GM20000 (cell line): ENCODE results near the gene ITPKC.
"Not testable (repeated sequence)": the region's sequence is repeated elsewhere in the genome, so short reads cannot be mapped to it uniquely, and the experiment has no call there.

Source experiments
- DNase-seq: peaks from one replicate; pipeline ENCODE4 v3.0.0; 2012; ENCODE audit warnings: low spot score
- TF ChIP-seq, protein P1 (sequence below): IDR thresholded peaks from 2 replicates; pipeline ENCODE4 v1.5.1; 2012; ENCODE audit warnings: mild to moderate bottlenecking, control low read depth; ENCODE audit errors: extremely low read depth, missing control alignments

Gene ITPKC

DNA sequence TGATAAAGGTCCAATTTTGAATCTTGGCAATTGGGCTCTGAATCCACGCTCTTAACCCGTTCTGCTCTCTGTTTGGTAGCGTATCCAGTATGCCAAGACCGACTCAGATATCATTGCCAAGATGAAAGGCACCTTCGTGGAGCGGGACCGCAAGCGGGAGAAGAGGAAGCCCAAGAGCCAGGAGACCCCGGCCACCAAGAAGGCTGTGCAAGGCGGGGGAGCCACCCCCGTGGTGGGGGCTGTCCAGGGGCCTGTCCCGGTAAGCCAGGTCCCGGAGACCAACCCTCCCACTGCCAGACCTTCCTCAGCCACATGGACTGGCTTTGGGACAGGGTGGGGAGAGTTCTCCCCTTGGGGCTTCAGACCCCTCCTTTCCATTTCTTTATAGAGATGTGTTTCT lies 42.4 kb downstream of the ITPKC start:
- TF ChIP-seq, protein P1, sequence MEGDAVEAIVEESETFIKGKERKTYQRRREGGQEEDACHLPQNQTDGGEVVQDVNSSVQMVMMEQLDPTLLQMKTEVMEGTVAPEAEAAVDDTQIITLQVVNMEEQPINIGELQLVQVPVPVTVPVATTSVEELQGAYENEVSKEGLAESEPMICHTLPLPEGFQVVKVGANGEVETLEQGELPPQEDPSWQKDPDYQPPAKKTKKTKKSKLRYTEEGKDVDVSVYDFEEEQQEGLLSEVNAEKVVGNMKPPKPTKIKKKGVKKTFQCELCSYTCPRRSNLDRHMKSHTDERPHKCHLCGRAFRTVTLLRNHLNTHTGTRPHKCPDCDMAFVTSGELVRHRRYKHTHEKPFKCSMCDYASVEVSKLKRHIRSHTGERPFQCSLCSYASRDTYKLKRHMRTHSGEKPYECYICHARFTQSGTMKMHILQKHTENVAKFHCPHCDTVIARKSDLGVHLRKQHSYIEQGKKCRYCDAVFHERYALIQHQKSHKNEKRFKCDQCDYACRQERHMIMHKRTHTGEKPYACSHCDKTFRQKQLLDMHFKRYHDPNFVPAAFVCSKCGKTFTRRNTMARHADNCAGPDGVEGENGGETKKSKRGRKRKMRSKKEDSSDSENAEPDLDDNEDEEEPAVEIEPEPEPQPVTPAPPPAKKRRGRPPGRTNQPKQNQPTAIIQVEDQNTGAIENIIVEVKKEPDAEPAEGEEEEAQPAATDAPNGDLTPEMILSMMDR, result no peak
- DNase-seq, result no peak

GRCh38 chr19:40762754-40763470 lies 46.0 kb downstream of the ITPKC start:
- DNase-seq, result no peak
- TF ChIP-seq, protein P1, result no peak

DNA sequence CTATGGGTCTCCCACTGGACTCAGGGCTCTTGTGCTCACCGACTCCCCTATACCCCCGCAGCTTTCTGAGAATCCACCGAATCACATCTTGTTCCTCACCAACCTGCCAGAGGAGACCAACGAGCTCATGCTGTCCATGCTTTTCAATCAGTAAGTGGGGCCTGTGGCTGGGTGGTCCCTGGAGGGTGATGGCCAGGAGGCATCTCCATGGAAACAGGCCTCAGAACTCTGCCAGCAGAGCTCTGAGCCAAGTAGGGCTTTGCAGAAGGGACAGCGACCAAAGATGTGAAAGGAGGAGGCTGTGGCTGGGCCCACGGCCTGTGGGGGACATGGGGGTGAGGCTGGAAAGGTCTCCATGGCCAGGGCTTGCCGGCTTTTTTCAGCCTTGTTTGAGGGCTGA lies 46.6 kb downstream of the ITPKC start:
- no peak for DNase-seq
- TF ChIP-seq, protein P1, result no peak

DNA sequence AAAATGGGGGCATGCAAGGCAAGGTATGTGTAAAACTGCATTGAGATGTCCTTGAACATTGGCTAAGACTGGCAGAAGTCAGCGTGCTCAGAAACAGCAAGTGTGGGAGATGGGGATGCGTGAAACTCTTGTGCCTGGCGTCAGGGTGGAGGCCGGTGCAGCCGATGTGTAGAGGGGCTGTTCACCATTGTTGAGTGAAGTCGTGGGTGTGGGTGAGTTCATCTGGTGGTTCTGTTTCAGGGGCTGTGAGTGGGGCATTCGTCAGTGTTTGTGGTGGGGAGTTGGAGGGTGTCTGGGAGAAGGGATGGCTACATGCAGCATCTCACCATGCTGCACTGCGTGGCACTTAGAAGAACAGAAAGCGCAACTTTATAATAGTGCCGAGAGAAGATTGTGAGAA lies 47.1 kb downstream of the ITPKC start:
- no peak for DNase-seq
- TF ChIP-seq, protein P1, result no peak

GRCh38 chr19:40766385-40766784 lies 49.5 kb downstream of the ITPKC start:
- not testable (repeated sequence) for DNase-seq

DNA sequence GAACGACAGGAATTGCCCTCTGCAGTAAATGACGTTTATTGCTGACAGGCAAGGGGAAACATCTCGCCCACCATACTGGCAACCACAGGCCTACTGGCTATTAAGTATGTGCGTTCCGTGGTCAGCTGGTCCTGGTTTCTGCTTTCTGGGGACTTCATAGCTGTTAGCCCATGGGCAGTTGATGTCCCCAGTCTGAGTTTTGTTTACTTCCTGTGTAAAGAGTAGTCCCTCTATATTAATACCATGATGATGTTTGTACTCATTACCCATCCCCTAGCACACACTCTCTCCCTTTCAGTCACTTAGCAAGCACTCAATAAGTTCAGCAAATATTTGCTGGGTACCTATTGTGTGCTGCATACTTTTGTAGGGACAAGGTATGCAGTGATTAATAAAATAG lies 52.0 kb downstream of the ITPKC start:
- no peak for DNase-seq
- TF ChIP-seq, protein P1, result no peak

DNA sequence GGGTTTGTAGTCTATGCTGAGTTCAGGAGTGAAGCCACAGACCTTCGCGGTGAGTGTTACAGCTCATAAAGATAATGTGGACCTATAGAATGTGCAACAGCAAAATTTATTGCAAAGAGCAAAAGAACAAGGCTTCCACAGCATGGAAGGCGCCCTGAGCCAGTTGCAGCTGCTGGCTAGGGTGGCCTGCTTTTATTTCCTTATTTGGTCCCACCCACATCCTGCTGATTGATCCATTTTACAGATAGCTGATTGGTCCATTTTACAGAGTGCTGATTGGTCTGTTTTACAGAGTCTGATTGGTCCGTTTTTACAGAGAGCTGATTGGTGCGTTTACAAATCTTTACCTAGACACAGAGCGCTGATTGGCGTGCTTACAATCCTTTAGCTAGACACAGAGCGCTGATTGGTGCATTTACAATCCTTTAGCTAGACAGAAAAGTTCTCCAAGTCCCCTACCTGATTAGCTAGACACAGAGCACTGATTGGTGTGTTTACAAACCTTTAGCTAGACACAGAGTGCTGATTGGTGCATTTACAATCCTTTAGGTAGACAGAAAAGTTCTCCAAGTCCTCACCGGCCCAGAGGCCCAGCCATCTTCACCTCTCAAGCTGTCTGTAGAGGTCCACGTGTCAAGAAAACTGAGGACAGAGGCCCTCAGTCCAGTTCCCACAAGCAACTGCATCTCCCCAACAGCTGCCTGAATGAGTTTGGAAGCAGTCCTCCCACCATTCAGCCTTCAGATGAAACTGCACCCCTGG lies 54.4 kb downstream of the ITPKC start:
- not testable (repeated sequence) for DNase-seq

DNA sequence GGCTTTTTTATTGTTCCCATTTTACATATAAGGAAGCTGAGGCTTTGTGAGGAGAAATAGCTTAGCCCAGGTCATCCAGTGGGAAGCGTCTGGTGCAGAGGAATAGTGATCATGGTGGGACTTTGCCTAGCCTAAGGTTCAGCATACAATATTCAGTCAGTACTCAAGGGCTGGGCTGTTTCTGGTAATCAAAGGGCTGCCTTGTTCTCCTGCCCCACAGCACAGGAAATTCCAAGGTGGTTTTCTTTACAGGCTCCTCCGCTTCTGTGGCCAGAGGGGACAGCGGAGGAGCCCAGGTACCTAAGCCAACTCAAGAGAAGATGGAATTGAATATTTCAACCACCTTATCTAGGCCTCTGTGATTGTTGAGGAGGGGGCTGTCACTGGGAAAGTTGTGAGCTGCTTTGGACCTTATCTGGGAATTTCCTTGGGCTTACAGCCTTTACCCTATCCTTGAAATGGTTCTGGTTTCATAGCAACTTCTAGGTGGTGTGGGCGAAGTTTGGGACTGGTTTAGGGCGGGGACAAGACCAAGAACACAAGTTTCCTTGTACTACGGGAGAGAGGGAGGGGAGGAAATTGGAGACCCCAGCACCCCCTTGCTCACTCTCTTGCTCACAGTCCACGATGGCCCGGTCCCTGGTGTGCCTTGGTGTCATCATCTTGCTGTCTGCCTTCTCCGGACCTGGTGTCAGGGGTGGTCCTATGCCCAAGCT lies 58.2 kb downstream of the ITPKC start, which contains the start of gene MIA:
TSS of gene MIA (plus strand) at position 606 of the 716 bp plus-strand sequence. CDS start at position 628, 22 bp downstream.
- DNase-seq, result no peak
- TF ChIP-seq, protein P1, result no peak
